Type B pancreatic cell (in vitro differentiated cells): Measurements from ENCODE around the gene ADISSP. TPM values are rescaled to one million over a fixed set of nuclear protein-coding genes. Genes with fewer than 3 reads are reported as not detected.

Experiments used
- DNase-seq: peaks from one replicate; pipeline ENCODE4 v3.0.0; 2021; ENCODE audit warnings: mixed read lengths; ENCODE audit not compliant: unreplicated experiment; ENCODE audit errors: extremely low spot score
- H3K27ac Mint-ChIP-seq: 2 replicates; pipeline ENCODE4 v1.8.0; 2021; ENCODE audit warnings: mild to moderate bottlenecking, mixed read lengths
- H3K27me3 Mint-ChIP-seq: 2 replicates; pipeline ENCODE4 v1.8.0; 2021; ENCODE audit warnings: mixed read lengths
- H3K36me3 Mint-ChIP-seq: 2 replicates; pipeline ENCODE4 v1.8.0; 2021; ENCODE audit warnings: mixed read lengths
- H3K4me1 Mint-ChIP-seq: one replicate; pipeline ENCODE4 v1.8.0; 2021; ENCODE audit warnings: mixed read lengths; ENCODE audit not compliant: unreplicated experiment
- H3K4me3 Mint-ChIP-seq: 2 replicates; pipeline ENCODE4 v1.8.0; 2021; ENCODE audit warnings: mild to moderate bottlenecking, mixed read lengths
- H3K9me3 Mint-ChIP-seq: 2 replicates; pipeline ENCODE4 v1.8.0; 2021; ENCODE audit warnings: mixed read lengths
- total RNA-seq: library from RNA; stranded (reverse); gene quantifications from 2 replicates; pipeline ENCODE4 v1.2.1, GENCODE V29; 2021; ENCODE audit warnings: low replicate concordance
- TF ChIP-seq, protein P1 (sequence below): fragments of 200-600 bp; sonication (generic); conservative IDR thresholded peaks from 2 replicates; pipeline ENCODE4 v1.5.0; 2021; ENCODE audit warnings: antibody characterized with exemption, mild to moderate bottlenecking

Gene ADISSP
- total RNA-seq, 1 donor from 2014 or later = 49.4 TPM

DNA sequence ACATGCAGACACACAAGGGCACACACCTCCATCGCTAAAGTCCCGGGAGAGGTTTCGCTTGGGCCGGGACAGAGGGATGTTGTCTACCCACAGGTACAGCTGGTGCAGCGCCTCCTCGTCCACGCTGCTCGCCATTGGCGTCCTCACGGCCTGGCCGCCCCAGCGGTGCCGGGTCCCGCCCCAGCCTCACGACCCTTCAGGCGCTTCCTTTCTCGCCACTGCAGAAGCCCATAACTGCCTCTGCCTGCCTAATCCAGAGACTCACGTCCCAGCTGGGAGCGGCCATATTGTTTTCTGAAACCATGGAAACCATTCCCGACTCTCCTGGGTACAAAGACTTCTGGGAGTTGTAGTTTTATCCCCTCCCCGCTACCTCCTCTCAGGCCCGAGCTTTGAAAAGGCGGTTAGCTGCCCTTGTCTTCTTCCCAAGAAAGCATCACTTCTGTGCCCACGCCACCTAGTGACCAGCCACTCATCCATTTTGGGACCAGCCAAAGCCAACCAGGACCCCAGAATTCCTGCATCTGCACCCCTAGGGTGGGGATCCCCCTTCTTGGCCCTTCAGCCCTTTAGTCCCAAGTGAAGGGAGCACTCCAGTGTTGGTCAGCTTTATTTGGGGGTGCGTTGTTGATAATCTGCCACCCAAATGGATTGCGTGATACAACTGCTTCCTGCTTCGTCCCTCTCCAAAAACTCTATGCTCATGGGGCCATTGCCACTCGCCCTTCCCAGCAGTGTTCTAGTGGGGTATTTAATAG lies 13.8 kb upstream of the ADISSP start, which contains the start of gene SPEF1:
Gene SPEF1, minus strand, starts transcription at position 296 of the 758 bp plus-strand sequence. Its CDS starts 161 bp downstream, at position 135.
- H3K9me3 Mint-ChIP-seq = no peaks in the 10 kb centered on the region
- peaks cover 32% of the 10 kb centered on the region for H3K4me1 Mint-ChIP-seq
- no peak for DNase-seq
- H3K36me3 Mint-ChIP-seq = no peaks in the 10 kb centered on the region
- peak within 1 kb of the TSS; percentile 83 for H3K4me3 Mint-ChIP-seq
- TF ChIP-seq, protein P1, sequence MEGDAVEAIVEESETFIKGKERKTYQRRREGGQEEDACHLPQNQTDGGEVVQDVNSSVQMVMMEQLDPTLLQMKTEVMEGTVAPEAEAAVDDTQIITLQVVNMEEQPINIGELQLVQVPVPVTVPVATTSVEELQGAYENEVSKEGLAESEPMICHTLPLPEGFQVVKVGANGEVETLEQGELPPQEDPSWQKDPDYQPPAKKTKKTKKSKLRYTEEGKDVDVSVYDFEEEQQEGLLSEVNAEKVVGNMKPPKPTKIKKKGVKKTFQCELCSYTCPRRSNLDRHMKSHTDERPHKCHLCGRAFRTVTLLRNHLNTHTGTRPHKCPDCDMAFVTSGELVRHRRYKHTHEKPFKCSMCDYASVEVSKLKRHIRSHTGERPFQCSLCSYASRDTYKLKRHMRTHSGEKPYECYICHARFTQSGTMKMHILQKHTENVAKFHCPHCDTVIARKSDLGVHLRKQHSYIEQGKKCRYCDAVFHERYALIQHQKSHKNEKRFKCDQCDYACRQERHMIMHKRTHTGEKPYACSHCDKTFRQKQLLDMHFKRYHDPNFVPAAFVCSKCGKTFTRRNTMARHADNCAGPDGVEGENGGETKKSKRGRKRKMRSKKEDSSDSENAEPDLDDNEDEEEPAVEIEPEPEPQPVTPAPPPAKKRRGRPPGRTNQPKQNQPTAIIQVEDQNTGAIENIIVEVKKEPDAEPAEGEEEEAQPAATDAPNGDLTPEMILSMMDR = peak; percentile 67
- peak within 1 kb of the TSS; percentile 75 for H3K27ac Mint-ChIP-seq
- H3K27me3 Mint-ChIP-seq = peaks cover 29% of the 10 kb centered on the region

DNA sequence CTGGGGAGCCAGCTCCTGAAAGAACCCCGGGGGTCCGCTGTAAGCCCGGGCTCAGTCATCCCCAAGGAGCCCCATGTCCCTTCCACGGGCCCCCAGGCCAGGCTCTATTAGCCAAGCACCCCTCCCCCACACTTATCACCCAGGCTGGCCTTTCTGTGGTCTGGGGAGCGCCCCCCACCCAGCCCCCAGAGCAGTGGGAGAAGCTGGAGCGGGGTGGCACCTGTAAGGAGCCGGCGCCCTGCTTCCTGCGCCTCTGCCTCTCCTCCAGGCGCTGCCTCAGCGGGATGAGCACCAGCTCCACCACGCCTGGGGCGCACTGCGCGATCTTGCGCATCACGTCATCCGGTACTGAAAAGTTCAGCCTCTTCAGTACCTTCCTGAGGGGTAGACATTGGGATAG lies 11.4 kb upstream of the ADISSP start:
- TF ChIP-seq, protein P1 = no peak
- peaks cover 32% of the 10 kb centered on the region for H3K4me1 Mint-ChIP-seq
- no peaks in the 10 kb centered on the region for H3K36me3 Mint-ChIP-seq
- peak overlapping the region; percentile 62 for H3K4me3 Mint-ChIP-seq
- no peaks in the 10 kb centered on the region for H3K9me3 Mint-ChIP-seq
- H3K27me3 Mint-ChIP-seq = peaks cover 29% of the 10 kb centered on the region
- H3K27ac Mint-ChIP-seq = no peak overlapping the region
- no peak for DNase-seq

DNA sequence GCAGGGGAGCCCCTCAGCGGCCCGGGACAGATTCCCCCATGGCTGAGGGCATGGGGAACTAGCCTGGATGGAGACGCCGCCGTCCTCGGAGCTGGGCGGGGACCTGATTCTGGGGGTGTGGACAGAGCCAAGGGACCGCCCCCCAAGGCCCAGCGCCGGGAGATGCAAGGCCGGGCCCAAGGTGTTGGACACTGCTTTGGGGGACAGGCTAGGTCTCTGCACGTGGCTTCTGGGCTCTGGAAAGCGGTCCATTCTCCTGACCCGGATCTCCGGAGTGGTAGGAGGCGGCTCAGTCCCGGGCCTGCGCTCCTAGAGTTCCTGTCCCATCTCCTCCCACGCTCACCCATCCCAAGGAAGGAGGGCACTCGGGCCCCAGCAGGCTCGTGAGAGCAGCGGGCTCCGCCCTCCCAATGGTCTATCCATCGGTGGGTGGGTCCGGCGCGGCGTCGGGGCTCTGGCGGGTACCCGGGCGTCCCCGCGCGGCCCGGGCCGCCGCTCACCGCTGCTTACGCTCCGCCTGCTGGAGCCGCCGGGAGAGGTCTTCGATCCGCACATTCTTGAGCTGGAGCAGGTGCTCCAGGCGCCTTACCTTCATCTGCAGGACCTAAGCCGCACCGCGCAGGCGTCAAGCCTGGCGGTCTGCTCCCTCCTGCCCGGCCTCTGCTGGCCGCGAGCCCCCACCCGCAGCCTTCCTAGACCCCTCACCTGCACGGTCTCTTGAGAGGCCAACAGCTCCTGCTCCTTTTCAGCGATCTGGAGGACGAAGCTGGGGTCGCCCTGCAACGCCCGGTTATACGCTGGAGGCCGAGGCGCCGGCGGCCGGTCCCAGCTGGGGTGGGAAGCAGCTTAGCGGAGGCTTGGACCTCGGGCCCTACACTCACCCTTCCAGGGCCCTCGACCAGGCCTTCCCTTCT lies 10.4 kb upstream of the ADISSP start:
- H3K36me3 Mint-ChIP-seq = no peaks in the 10 kb centered on the region
- H3K4me3 Mint-ChIP-seq = peak overlapping the region; percentile 78
- DNase-seq = no peak
- H3K27me3 Mint-ChIP-seq = peaks cover 29% of the 10 kb centered on the region
- TF ChIP-seq, protein P1 = no peak
- peaks cover 27% of the 10 kb centered on the region for H3K4me1 Mint-ChIP-seq
- H3K27ac Mint-ChIP-seq = no peak overlapping the region
- no peaks in the 10 kb centered on the region for H3K9me3 Mint-ChIP-seq

DNA sequence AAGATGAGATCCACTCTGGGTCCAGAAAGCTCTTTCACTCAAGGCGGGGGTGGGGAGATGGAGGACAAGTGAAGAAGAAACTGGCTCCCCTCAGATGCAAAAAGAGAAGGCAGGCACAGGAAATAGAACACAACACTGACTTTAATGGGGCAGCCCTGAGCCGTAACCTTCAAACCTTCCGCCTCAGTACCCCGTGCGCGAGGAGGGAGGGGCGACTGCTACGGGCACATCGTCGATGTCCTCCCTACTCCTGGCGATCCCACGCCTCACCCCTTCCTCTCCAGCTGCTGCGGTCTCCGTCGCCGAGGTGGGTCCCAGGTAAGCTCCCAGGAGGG lies 9.8 kb upstream of the ADISSP start:
- Mint-ChIP-seq H3K27me3 (peaks cover 32% of the 10 kb centered on the region), H3K9me3 (no peaks in the 10 kb centered on the region), H3K4me1 (peaks cover 21% of the 10 kb centered on the region), H3K36me3 (no peaks in the 10 kb centered on the region), H3K4me3 (peak overlapping the region; percentile 72), H3K27ac (no peak overlapping the region)
- TF ChIP-seq, protein P1 = no peak
- no peak for DNase-seq

DNA sequence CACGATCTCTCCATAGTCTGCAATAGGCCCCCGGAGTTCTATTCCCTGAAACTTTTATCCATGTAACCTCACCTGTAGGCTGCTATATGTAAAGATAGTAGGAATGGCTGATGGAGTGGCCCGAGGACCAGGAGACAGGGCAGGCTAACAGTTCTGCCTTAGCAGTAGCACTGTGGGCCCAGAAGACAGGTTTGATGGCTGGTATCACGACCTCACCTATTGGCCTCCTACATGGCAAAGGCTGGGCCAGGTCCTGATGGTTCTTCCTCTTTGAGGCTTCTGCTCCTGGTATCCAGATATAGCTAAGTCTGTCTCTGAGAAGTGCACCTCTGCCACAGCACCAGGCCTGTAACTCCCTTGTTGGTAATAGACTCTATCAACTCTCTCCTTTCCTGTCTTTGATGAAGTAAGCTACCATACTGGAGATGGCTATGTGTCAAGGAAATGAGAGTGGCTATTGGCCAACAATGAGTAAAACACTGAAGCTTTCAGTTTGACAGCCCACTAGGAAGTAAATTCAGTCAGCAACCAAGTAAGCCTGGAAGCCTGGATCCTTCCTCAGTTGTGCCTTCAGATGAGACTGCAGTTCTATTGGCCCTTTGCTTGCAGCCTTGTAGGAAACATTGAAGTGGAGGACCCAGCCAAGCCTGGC lies 8.0 kb upstream of the ADISSP start:
- TF ChIP-seq, protein P1 = no peak
- H3K27me3 Mint-ChIP-seq = peaks cover 27% of the 10 kb centered on the region
- no peak overlapping the region for H3K27ac Mint-ChIP-seq
- no peak for DNase-seq
- H3K4me1 Mint-ChIP-seq = peaks cover 7% of the 10 kb centered on the region
- H3K9me3 Mint-ChIP-seq = no peaks in the 10 kb centered on the region
- H3K4me3 Mint-ChIP-seq = no peak overlapping the region
- no peaks in the 10 kb centered on the region for H3K36me3 Mint-ChIP-seq
